Smooth muscle cell of trachea (primary cell): ENCODE measurements around the gene STAG2. TPM values are rescaled to one million over a fixed set of nuclear protein-coding genes. Genes with fewer than 3 reads are reported as not detected.

Experiments
- total RNA-seq: library from RNA; depleted of rRNA; stranded (reverse); fragments of >200 nt; gene quantifications from 2 replicates; pipeline ENCODE4 v1.2.1, GENCODE V29; 2014

STAG2 gene
- 69.3 and 114 TPM in 2 replicates for total RNA-seq

DNA sequence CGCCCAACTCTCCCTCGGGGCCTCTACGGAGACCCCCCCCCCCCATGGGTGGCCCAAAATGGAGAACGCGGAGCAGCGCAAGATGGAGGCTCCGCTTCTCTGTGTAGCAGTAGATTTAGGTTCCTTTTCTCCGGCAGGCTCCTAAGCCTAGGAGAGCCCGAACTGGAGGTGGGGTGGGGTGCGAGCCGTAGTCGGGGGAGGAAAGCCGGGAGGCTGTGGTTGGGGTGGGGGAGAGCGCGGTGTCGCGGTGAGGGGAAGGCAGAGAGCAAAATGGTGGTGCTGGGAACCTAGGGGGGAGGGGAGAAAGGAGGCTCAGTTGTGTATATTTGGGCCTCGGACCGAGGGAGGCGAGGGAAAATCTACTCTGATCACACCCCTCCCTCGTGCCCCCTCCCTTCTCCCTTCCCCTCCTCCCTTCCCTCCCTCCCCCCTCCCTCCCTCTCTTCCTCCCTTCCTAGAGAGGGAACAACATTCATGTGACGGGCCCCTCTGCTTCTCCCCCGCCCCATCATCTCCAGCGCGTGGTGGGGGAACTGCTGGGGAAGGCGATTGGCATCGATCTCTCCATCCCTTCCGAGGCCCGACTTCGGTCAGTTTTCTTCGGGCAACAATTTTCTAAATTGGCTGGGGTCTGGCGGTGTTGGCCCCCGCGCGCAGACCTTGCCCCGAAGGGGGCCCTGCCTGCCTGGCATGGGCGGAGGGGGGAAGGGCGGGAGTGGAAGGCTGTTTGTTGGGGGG lies at the start of gene STAG2:
Gene STAG2, plus strand, starts transcription at position 439 of the 738 bp plus-strand sequence. CDS start 60,922 bp downstream, outside the sequence.

Other genes with a start within 250 kb of the STAG2 start
- 47.0 and 80.6 TPM in 2 replicates for gene THOC2, start 228.7 kb upstream of the STAG2 start, total RNA-seq
- gene XIAP, start 101.7 kb upstream of the STAG2 start, total RNA-seq: 26.1 and 33.3 TPM in 2 replicates